Left kidney (tissue), 2 donors: ENCODE data around the gene DOCK1. TPM values are rescaled to one million over a fixed set of nuclear protein-coding genes. Genes with fewer than 3 reads are reported as not detected.

Experiments
- DNase-seq: peaks from one replicate; pipeline ENCODE4 v3.0.0-alpha.2; 2013
- polyA plus RNA-seq: library from polyadenylated mRNA; unstranded; fragments of 120-200 nt; gene quantifications from one replicate; pipeline ENCODE4 v1.2.1, GENCODE V29; 2013; ENCODE audit not compliant: insufficient read length

Gene DOCK1
- polyA plus RNA-seq, 1 donor: 70.0 TPM

- DNase-seq: no peak
These were observed 408.9 kb downstream of the DOCK1 start for GRCh38 chr10:127313996-127314700.

GRCh38 chr10:127314797-127315196 is 409.6 kb downstream of the DOCK1 start:
- no peak for DNase-seq

GRCh38 chr10:127315888-127316287 is 410.7 kb downstream of the DOCK1 start:
- no peak for DNase-seq

GRCh38 chr10:127318396-127318795 is 413.2 kb downstream of the DOCK1 start:
- DNase-seq: no peak

- DNase-seq: no peak
These were observed 414.0 kb downstream of the DOCK1 start for GRCh38 chr10:127319271-127319670.

- DNase-seq: no peak
These were observed 414.5 kb downstream of the DOCK1 start for GRCh38 chr10:127319691-127320090.

- DNase-seq: no peak
These were observed 414.9 kb downstream of the DOCK1 start for GRCh38 chr10:127320176-127320575.

- no peak for DNase-seq
These were observed 417.1 kb downstream of the DOCK1 start for GRCh38 chr10:127322286-127322685.

GRCh38 chr10:127325506-127325905 is 420.3 kb downstream of the DOCK1 start:
- no peak for DNase-seq

- DNase-seq: no peak
These were observed 421.7 kb downstream of the DOCK1 start for GRCh38 chr10:127326883-127327282.

- DNase-seq: no peak
These were observed 426.5 kb downstream of the DOCK1 start for GRCh38 chr10:127331696-127332095.

GRCh38 chr10:127332631-127333030 is 427.4 kb downstream of the DOCK1 start:
- DNase-seq: no peak

- no peak for DNase-seq
These were observed 432.6 kb downstream of the DOCK1 start for GRCh38 chr10:127337801-127338200.

GRCh38 chr10:127338399-127339110 is 433.3 kb downstream of the DOCK1 start:
- no peak for DNase-seq

GRCh38 chr10:127343821-127344220 is 438.6 kb downstream of the DOCK1 start:
- no peak for DNase-seq

GRCh38 chr10:127344346-127344745 is 439.1 kb downstream of the DOCK1 start:
- DNase-seq: no peak

GRCh38 chr10:127345231-127345965 is 440.2 kb downstream of the DOCK1 start:
- no peak for DNase-seq

GRCh38 chr10:127346604-127347003 is 441.4 kb downstream of the DOCK1 start:
- DNase-seq: no peak

- DNase-seq: no peak
These were observed 442.2 kb downstream of the DOCK1 start for GRCh38 chr10:127347202-127347959.

GRCh38 chr10:127349737-127350136 is 444.5 kb downstream of the DOCK1 start:
- no peak for DNase-seq

GRCh38 chr10:127351542-127351941 is 446.3 kb downstream of the DOCK1 start:
- no peak for DNase-seq

GRCh38 chr10:127353544-127353943 is 448.3 kb downstream of the DOCK1 start:
- peak; percentile 22 for DNase-seq
